ENCODE results near the gene ABCC6.
"Not testable (repeated sequence)": the region's sequence is repeated elsewhere in the genome, so short reads cannot be mapped to it uniquely, and the experiment has no call there.

The ABCC6 gene

GRCh38 chr16:16162591-16162990 is 60.7 kb downstream of the ABCC6 start:
- no peaks in the 10 kb centered on the region for H3K36me3 ChIP-seq (ENCODE audit: control insufficient read depth, insufficient read depth, low read length)
- H3K9ac ChIP-seq (ENCODE audit: low read length), result no peak overlapping the region
- no peaks in the 10 kb centered on the region for H3K27me3 ChIP-seq (ENCODE audit: control insufficient read depth, insufficient read depth, low read length)
- no peaks in the 10 kb centered on the region for H3K4me1 ChIP-seq (ENCODE audit: control insufficient read depth, insufficient read depth, low read length)
- no peak overlapping the region for H3K27ac ChIP-seq (ENCODE audit: low read depth, low read length)
- H3K4me3 ChIP-seq (ENCODE audit: low read length), result no peak overlapping the region

DNA sequence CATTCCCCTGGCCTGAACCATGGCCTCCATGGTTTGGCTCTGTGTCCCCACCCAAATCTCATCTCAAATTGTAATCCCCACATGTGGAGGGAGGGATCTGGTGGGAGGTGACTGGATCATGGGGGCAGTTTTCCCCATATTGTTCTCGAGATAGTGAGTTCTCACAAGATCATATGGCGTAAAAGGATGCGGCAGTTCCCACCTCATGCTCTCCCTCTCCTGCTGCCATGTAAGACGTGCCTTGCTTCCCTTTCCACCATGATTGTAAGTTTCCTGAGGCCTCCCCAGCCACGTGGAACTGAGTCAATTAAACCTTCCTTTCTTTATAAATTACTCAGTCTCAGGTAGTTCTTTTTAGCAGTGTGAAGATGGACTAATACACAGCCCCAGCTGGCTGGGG is 61.5 kb downstream of the ABCC6 start:
- H3K36me3 ChIP-seq (ENCODE audit: control insufficient read depth, insufficient read depth, low read length); H3K27ac ChIP-seq (ENCODE audit: low read depth, low read length); H3K27me3 ChIP-seq (ENCODE audit: control insufficient read depth, insufficient read depth, low read length); H3K9ac ChIP-seq (ENCODE audit: low read length); H3K4me1 ChIP-seq (ENCODE audit: control insufficient read depth, insufficient read depth, low read length); H3K4me3 ChIP-seq (ENCODE audit: low read length): not testable (repeated sequence)

- no peak overlapping the region for H3K27ac ChIP-seq (ENCODE audit: low read depth, low read length)
- H3K27me3 ChIP-seq (ENCODE audit: control insufficient read depth, insufficient read depth, low read length), result no peaks in the 10 kb centered on the region
- H3K4me3 ChIP-seq (ENCODE audit: low read length), result no peak overlapping the region
- no peaks in the 10 kb centered on the region for H3K4me1 ChIP-seq (ENCODE audit: control insufficient read depth, insufficient read depth, low read length)
- H3K9ac ChIP-seq (ENCODE audit: low read length), result no peak overlapping the region
- H3K36me3 ChIP-seq (ENCODE audit: control insufficient read depth, insufficient read depth, low read length), result no peaks in the 10 kb centered on the region
These were observed 62.0 kb downstream of the ABCC6 start for GRCh38 chr16:16161319-16161718.

- Histone ChIP-seq H3K4me3 (ENCODE audit: low read length) (no peak overlapping the region), H3K4me1 (ENCODE audit: control insufficient read depth, insufficient read depth, low read length) (no peaks in the 10 kb centered on the region), H3K36me3 (ENCODE audit: control insufficient read depth, insufficient read depth, low read length) (no peaks in the 10 kb centered on the region), H3K27ac (ENCODE audit: low read depth, low read length) (no peak overlapping the region), H3K27me3 (ENCODE audit: control insufficient read depth, insufficient read depth, low read length) (peaks cover 3% of the 10 kb centered on the region), H3K9ac (ENCODE audit: low read length) (no peak overlapping the region)
These were observed 63.6 kb downstream of the ABCC6 start for GRCh38 chr16:16159662-16160061.

- H3K36me3 ChIP-seq (ENCODE audit: control insufficient read depth, insufficient read depth, low read length), result no peaks in the 10 kb centered on the region
- no peak overlapping the region for H3K9ac ChIP-seq (ENCODE audit: low read length)
- no peak overlapping the region for H3K27ac ChIP-seq (ENCODE audit: low read depth, low read length)
- no peak overlapping the region for H3K4me3 ChIP-seq (ENCODE audit: low read length)
- H3K4me1 ChIP-seq (ENCODE audit: control insufficient read depth, insufficient read depth, low read length), result no peaks in the 10 kb centered on the region
- H3K27me3 ChIP-seq (ENCODE audit: control insufficient read depth, insufficient read depth, low read length), result peaks cover 3% of the 10 kb centered on the region
These were observed 64.4 kb downstream of the ABCC6 start for GRCh38 chr16:16158741-16159374.

GRCh38 chr16:16158082-16158658 is 65.1 kb downstream of the ABCC6 start:
- no peaks in the 10 kb centered on the region for H3K36me3 ChIP-seq (ENCODE audit: control insufficient read depth, insufficient read depth, low read length)

DNA sequence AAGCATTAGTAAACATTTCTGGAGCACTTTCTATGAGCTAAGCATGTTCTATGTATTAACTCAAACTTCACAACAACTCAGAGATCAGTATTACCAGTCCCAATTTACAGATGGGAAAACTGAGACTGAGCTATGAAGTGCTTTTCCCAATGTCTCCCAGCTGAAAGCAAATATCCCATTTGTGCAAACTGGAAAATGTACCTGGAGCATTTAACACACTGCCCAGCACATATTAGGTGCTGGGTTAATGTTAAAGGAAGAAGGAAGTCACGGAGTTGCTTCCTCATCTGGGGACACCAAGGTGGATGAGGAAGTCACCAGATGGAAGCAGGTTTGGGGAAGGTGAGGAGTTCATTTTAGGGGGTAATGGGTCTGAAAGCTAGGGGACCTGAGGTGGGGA is 66.1 kb downstream of the ABCC6 start:
- no peaks in the 10 kb centered on the region for H3K4me1 ChIP-seq (ENCODE audit: control insufficient read depth, insufficient read depth, low read length)
- no peak overlapping the region for H3K27ac ChIP-seq (ENCODE audit: low read depth, low read length)
- H3K4me3 ChIP-seq (ENCODE audit: low read length), result no peak overlapping the region
- peaks cover 3% of the 10 kb centered on the region for H3K27me3 ChIP-seq (ENCODE audit: control insufficient read depth, insufficient read depth, low read length)
- no peaks in the 10 kb centered on the region for H3K36me3 ChIP-seq (ENCODE audit: control insufficient read depth, insufficient read depth, low read length)
- H3K9ac ChIP-seq (ENCODE audit: low read length), result no peak overlapping the region

More at GRCh38 chr16:16158082-16158658, 65.1 kb downstream of the ABCC6 start:
- Histone ChIP-seq H3K4me3 (ENCODE audit: low read length) (no peak overlapping the region), H3K9ac (ENCODE audit: low read length) (no peak overlapping the region), H3K27me3 (ENCODE audit: control insufficient read depth, insufficient read depth, low read length) (peaks cover 3% of the 10 kb centered on the region), H3K27ac (ENCODE audit: low read depth, low read length) (no peak overlapping the region), H3K4me1 (ENCODE audit: control insufficient read depth, insufficient read depth, low read length) (no peaks in the 10 kb centered on the region)

DNA sequence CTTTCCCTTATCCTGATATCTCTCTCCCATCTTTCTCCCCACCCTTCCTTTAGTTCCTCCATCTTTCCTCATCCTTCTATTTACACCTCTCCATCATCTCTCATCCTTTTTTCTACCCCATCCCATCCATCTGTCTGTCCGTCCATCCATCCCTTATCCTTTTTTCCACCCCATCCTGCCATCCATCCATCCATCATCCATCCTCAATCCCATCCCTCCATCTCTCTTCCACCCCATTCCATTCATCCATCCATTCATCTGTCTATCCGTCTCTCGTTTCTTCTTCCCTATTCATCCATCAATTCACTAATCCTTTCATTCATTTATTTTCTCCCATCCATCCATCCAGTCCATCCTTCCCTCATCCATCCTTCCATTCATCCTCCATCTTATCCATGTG is 68.1 kb downstream of the ABCC6 start:
- no peaks in the 10 kb centered on the region for H3K36me3 ChIP-seq (ENCODE audit: control insufficient read depth, insufficient read depth, low read length)
- H3K4me1 ChIP-seq (ENCODE audit: control insufficient read depth, insufficient read depth, low read length), result peaks cover 12% of the 10 kb centered on the region
- H3K4me3 ChIP-seq (ENCODE audit: low read length), result no peak overlapping the region
- H3K9ac ChIP-seq (ENCODE audit: low read length), result no peak overlapping the region
- H3K27ac ChIP-seq (ENCODE audit: low read depth, low read length), result no peak overlapping the region
- H3K27me3 ChIP-seq (ENCODE audit: control insufficient read depth, insufficient read depth, low read length), result peaks cover 3% of the 10 kb centered on the region

DNA sequence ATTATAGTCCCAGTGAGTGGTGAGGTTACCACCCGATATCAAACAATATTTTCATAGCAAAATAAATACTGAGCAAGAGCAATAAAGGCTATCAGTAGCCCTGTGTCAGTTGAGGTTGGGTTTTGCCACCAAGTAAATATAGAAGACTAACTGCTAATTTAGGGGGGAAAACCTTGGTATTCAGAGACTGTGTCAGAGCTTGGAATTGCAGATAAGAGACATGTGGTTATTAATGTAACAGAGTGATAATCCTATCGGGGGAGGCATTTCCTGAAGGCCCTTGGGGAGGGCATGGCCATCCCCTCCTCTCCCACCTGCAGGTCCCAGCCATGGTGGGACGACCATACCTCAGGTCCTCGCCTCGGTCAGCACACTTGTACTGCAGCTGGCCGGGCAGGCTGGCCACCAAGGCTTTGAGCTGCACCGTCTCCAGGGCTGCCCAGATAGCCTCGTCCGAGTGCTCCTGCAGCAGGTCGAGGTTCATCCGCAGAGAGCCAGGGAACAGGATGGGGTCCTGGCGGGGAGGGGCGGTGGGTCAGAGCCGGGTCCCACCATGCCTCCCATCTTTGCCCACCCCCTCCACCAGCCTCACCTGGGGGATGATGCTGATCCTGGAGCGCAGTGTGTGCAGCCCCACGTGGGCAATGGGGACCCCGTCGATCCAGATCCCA is 68.9 kb downstream of the ABCC6 start:
- no peak overlapping the region for H3K4me3 ChIP-seq (ENCODE audit: low read length)
- H3K36me3 ChIP-seq (ENCODE audit: control insufficient read depth, insufficient read depth, low read length), result no peaks in the 10 kb centered on the region
- H3K9ac ChIP-seq (ENCODE audit: low read length), result no peak overlapping the region
- peaks cover 3% of the 10 kb centered on the region for H3K27me3 ChIP-seq (ENCODE audit: control insufficient read depth, insufficient read depth, low read length)
- peaks cover 17% of the 10 kb centered on the region for H3K4me1 ChIP-seq (ENCODE audit: control insufficient read depth, insufficient read depth, low read length)
- H3K27ac ChIP-seq (ENCODE audit: low read depth, low read length), result no peak overlapping the region

DNA sequence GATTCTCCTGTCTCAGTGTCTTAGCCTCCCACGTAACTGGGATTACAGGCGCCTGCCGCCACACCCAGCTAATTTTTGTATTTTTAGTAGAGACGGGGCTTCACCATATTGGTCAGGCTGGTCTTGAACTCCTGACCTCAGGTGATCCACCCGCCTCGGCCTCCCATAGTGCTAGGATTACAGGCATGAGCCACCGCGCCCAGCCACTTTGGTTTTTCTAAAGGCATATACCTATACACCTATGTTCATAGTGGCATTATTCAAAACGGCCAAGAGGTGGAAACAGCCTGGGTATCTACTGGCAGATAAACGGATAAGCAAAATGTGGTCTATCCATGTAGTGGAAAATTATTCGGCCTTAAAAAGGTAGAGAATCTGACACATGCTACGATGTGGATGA is 70.3 kb downstream of the ABCC6 start:
- not testable (repeated sequence) for H3K9ac ChIP-seq (ENCODE audit: low read length); H3K27me3 ChIP-seq (ENCODE audit: control insufficient read depth, insufficient read depth, low read length); H3K4me3 ChIP-seq (ENCODE audit: low read length); H3K27ac ChIP-seq (ENCODE audit: low read depth, low read length); H3K36me3 ChIP-seq (ENCODE audit: control insufficient read depth, insufficient read depth, low read length)
- peaks cover 24% of the 10 kb centered on the region for H3K4me1 ChIP-seq (ENCODE audit: control insufficient read depth, insufficient read depth, low read length)

DNA sequence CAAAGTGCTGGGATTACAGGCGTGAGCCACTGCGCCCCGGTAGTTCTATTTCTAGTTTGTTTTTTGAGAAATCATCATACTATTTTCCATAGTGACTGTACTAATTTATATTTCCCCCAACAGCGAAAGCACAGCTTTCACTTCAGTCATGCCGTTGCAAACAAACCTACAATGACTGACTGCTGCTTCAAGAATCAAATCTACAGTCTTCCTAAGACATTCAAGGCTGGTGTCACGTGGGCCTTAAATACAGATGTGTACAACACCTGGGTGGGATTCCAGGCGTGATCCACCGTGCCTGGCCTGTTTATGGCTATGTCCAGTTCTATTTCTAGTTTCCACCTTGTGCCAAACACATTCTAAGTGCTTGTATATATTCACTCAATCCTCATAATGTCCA is 72.0 kb downstream of the ABCC6 start:
- H3K9ac ChIP-seq (ENCODE audit: low read length), result no peak overlapping the region
- H3K4me3 ChIP-seq (ENCODE audit: low read length), result no peak overlapping the region
- peaks cover 24% of the 10 kb centered on the region for H3K4me1 ChIP-seq (ENCODE audit: control insufficient read depth, insufficient read depth, low read length)
- H3K36me3 ChIP-seq (ENCODE audit: control insufficient read depth, insufficient read depth, low read length), result no peaks in the 10 kb centered on the region
- H3K27ac ChIP-seq (ENCODE audit: low read depth, low read length), result peak overlapping the region; percentile 92
- peaks cover 3% of the 10 kb centered on the region for H3K27me3 ChIP-seq (ENCODE audit: control insufficient read depth, insufficient read depth, low read length)

- H3K27ac ChIP-seq (ENCODE audit: low read depth, low read length), result peak overlapping the region; percentile 92
- H3K4me1 ChIP-seq (ENCODE audit: control insufficient read depth, insufficient read depth, low read length), result peaks cover 24% of the 10 kb centered on the region
- no peak overlapping the region for H3K9ac ChIP-seq (ENCODE audit: low read length)
- no peaks in the 10 kb centered on the region for H3K36me3 ChIP-seq (ENCODE audit: control insufficient read depth, insufficient read depth, low read length)
- H3K4me3 ChIP-seq (ENCODE audit: low read length), result peak overlapping the region; percentile 37
- peaks cover 3% of the 10 kb centered on the region for H3K27me3 ChIP-seq (ENCODE audit: control insufficient read depth, insufficient read depth, low read length)
These were observed 72.5 kb downstream of the ABCC6 start for GRCh38 chr16:16150878-16151152.

Data from rectal smooth muscle tissue (tissue), 1 donor.